ENCODE measurements around the gene HCFC1.

- TF ChIP-seq POLR2AphosphoS5 (IDR thresholded peaks at IDR 0.05; ENCODE audit: low read depth, low read length) (no peak), POLR2A (IDR thresholded peaks at IDR 0.05; ENCODE audit: low read depth, low read length) (no peak), TAF1 (IDR thresholded peaks at IDR 0.05; ENCODE audit: borderline replicate concordance, low read depth, low read length) (no peak)
Measured at GRCh38 chrX:154020536-154021115, 49.0 kb upstream of the HCFC1 start.
